Caco-2 (cell line): Measurements from ENCODE around the gene HTRA2. TPM values are rescaled to one million over a fixed set of nuclear protein-coding genes. Genes with fewer than 3 reads are reported as not detected.

Experiments used
- BruUV-seq: library from RNA; stranded (reverse); fragments of 400-500 nt; replicated peaks from 2 replicates; lab custom pipeline; 2021; lab: Mats Ljungman, UMichigan
- CTCF ChIA-PET: fragments of 300-600 bp; sonication (Branson Sonifier 250); formaldehyde crosslinking; loops from one replicate; lab custom pipeline; 2022; ENCODE audit warnings: antibody characterized with exemption; lab: Charles Lee
- POLR2A ChIA-PET: fragments of 300-600 bp; sonication (Branson Sonifier 250); formaldehyde crosslinking; loops from one replicate; lab custom pipeline; 2022; ENCODE audit warnings: antibody characterized with exemption; lab: Charles Lee
- DNase-seq, 2 experiments: peaks; one replicate each; pipeline versions ENCODE4 v3.0.0 to v3.0.0-alpha.2; 2020 to 2022
- H3K27me3 ChIP-seq: replicated peaks from 2 replicates; pipeline ENCODE4 v1.6.0; 2011; ENCODE audit warnings: low read length; ENCODE audit not compliant: control insufficient read depth, insufficient read depth
- H3K36me3 ChIP-seq: 2 replicates; pipeline ENCODE4 v1.5.1; 2011; ENCODE audit warnings: low read length; ENCODE audit not compliant: control insufficient read depth, insufficient read depth
- H3K4me1 ChIP-seq: fragments of 250-450 bp; sonication (Bioruptor Pico); 2 replicates; pipeline ENCODE4 v1.5.1; 2020; ENCODE audit warnings: mild to moderate bottlenecking
- H3K4me3 ChIP-seq: 2 replicates; pipeline ENCODE4 v1.5.1; 2011; ENCODE audit warnings: low read depth, mild to moderate bottlenecking, control low read depth, low read length
- H3K9me3 ChIP-seq: fragments of 250-450 bp; sonication (Bioruptor Pico); 2 replicates; pipeline ENCODE4 v1.5.1; 2020; ENCODE audit warnings: mild to moderate bottlenecking, moderate library complexity
- H3K27ac Mint-ChIP-seq: one replicate; pipeline ENCODE4 v1.8.0; 2022; ENCODE audit warnings: mixed read lengths; ENCODE audit not compliant: unreplicated experiment
- H3K27me3 Mint-ChIP-seq: one replicate; pipeline ENCODE4 v1.8.0; 2022; ENCODE audit warnings: mixed read lengths; ENCODE audit not compliant: insufficient read depth, unreplicated experiment
- H3K36me3 Mint-ChIP-seq: one replicate; pipeline ENCODE4 v1.8.0; 2022; ENCODE audit warnings: mild to moderate bottlenecking, mixed read lengths; ENCODE audit not compliant: insufficient read depth, unreplicated experiment
- H3K4me1 Mint-ChIP-seq: one replicate; pipeline ENCODE4 v1.8.0; 2022; ENCODE audit warnings: low read depth, mixed read lengths; ENCODE audit not compliant: unreplicated experiment
- H3K4me3 Mint-ChIP-seq: one replicate; pipeline ENCODE4 v1.8.0; 2022; ENCODE audit warnings: mild to moderate bottlenecking, moderate library complexity, mixed read lengths; ENCODE audit not compliant: unreplicated experiment
- H3K9me3 Mint-ChIP-seq: one replicate; pipeline ENCODE4 v1.8.0; 2022; ENCODE audit warnings: mixed read lengths; ENCODE audit not compliant: unreplicated experiment
- intact Hi-C: fragments of 100-400 bp; cut with micrococcal nuclease; formaldehyde crosslinking; loops from one replicate; pipeline ENCODE4 v1.10.0; 2022; ENCODE audit not compliant: unreplicated experiment
- total RNA-seq: library from RNA; stranded (reverse); gene quantifications from 2 replicates; pipeline ENCODE4 v1.2.3, GENCODE V29; 2022
- TF ChIP-seq, protein P1 (sequence below), 2 experiments: fragments of 200-600 bp in 1 of 2; IDR thresholded peaks; 1 replicate in 1 of 2; 2 replicates in 1 of 2; pipeline versions ENCODE4 v1.5.1 to v1.8.0; 2011 to 2022; ENCODE audit warnings: antibody characterized with exemption in 1 of 2, control low read depth in 1 of 2, inconsistent platforms in 1 of 2, low read depth in 1 of 2, low read length in 1 of 2, mild to moderate bottlenecking in 1 of 2, moderate library complexity in 1 of 2; ENCODE audit not compliant: insufficient read depth in 1 of 2, severe bottlenecking in 1 of 2, unreplicated experiment in 1 of 2

The HTRA2 gene
- total RNA-seq, 1 experiment from 2014 or later: 27.3 TPM

DNA sequence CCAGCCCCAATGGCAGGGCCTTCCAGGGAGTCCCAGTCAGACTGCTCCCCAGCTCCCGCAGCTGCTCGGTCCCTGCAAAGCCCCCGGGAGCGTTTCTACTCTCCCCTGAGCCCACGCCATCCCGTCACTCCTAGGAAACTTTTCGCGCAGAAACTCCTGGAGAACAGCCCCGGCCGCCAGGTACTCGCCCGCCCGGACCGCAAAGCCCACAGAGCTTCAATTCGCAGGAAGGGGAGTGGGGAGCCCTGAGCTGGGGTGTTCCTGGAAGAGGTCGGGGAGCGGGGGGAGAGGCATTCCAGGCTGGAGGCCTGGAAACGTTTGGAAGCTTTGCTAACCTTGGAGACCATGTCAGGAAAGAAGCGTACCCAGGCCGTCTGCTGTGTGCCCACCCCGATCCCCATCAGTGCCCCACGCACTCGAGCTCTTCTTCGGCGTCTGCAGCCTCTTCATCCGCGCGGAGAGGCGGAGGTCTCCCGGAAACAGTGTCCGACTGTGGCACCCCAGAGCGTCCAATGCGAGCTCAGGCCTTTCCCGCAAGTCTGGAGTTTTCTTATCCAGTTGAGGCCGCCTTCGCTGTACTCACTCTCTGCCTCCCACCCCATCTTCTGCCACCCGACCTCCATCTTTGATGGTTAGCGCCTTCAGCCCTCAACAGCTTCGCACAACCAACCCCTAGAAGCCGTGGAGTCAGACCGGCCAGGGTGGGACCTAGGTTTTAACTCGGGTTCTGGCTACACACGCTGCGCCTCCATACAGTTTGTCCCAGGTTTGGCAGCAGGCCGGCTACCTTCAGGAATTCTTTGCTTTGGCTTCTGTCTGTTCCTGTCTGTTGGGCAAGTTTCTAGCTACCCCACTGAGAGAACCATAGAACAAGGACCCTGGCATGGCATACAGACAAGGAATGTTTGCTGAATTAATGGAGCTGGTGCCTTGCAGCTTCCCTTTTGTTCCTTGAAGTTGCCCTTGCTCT lies 25.9 kb upstream of the HTRA2 start:
- TF ChIP-seq, protein P1, sequence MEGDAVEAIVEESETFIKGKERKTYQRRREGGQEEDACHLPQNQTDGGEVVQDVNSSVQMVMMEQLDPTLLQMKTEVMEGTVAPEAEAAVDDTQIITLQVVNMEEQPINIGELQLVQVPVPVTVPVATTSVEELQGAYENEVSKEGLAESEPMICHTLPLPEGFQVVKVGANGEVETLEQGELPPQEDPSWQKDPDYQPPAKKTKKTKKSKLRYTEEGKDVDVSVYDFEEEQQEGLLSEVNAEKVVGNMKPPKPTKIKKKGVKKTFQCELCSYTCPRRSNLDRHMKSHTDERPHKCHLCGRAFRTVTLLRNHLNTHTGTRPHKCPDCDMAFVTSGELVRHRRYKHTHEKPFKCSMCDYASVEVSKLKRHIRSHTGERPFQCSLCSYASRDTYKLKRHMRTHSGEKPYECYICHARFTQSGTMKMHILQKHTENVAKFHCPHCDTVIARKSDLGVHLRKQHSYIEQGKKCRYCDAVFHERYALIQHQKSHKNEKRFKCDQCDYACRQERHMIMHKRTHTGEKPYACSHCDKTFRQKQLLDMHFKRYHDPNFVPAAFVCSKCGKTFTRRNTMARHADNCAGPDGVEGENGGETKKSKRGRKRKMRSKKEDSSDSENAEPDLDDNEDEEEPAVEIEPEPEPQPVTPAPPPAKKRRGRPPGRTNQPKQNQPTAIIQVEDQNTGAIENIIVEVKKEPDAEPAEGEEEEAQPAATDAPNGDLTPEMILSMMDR (IDR thresholded peaks at IDR 0.05; ENCODE audit: insufficient read depth in 1 of 2, low read depth in 1 of 2, low read length in 1 of 2, severe bottlenecking in 1 of 2, unreplicated experiment in 1 of 2): no peak
- CTCF ChIA-PET: interaction anchor here (0.5 to 2.9 kb wide), 9 partner anchors 11 to 46 kb away, joined by 3 to 9 read pairs (median 3); partner anchors contain the start of genes CCDC142, MRPL53, TLX2 and TTC31
- H3K4me1 ChIP-seq: peaks cover 51% of the 10 kb centered on the region
- peaks cover 53% of the 10 kb centered on the region for H3K36me3 Mint-ChIP-seq
- H3K27me3 ChIP-seq: no peaks in the 10 kb centered on the region
- no TSS peak for BruUV-seq
- POLR2A ChIA-PET: interaction anchor here (0.9 to 5.2 kb wide), 4 partner anchors 15 to 63 kb away, joined by 3 to 17 read pairs (median 4); partner anchors contain the start of genes AUP1 and HTRA2
- H3K9me3 ChIP-seq: no peaks in the 10 kb centered on the region
- H3K27ac Mint-ChIP-seq: peak overlapping the region; percentile 87
- H3K4me3 ChIP-seq: peak overlapping the region; percentile 75
- no peak for DNase-seq
- H3K4me3 Mint-ChIP-seq: peak overlapping the region; percentile 94
- no peaks in the 10 kb centered on the region for H3K9me3 Mint-ChIP-seq
- H3K4me1 Mint-ChIP-seq: peaks cover 41% of the 10 kb centered on the region
- no peaks in the 10 kb centered on the region for H3K27me3 Mint-ChIP-seq
- intact Hi-C loops: loop anchor here (1.0 kb wide), 2 partner anchors 20 to 84 kb away; partner anchors contain the start of gene TTC31
- 0 out of 2 replicates have a peak, but pooled peaks cover 2% of the 10 kb centered on the region for H3K36me3 ChIP-seq

DNA sequence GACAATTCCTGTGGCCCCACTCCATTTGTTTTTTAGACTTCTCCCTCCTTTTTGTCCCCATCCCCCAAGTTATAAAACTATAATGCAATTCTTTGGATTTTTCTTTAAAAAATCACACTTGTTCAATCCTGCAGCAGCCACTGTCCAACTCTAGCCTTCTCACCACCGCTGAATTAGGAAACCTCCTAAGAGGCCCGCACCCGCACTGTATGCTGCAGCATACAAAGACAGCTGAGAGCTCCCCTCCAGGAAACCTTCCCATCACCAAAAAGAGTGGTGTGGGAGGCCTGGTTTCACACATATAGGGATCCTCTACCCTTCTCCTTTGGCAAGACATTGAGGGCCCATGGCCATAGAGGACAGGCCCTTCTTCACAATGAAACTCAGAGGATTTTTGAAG lies 25.1 kb upstream of the HTRA2 start:
- Histone ChIP-seq H3K4me1 (peaks cover 52% of the 10 kb centered on the region), H3K27me3 (no peaks in the 10 kb centered on the region), H3K4me3 (no peak overlapping the region), H3K36me3 (0 out of 2 replicates have a peak, but pooled peaks cover 2% of the 10 kb centered on the region), H3K9me3 (no peaks in the 10 kb centered on the region)
- BruUV-seq: TSS peak; percentile 25
- no peak for DNase-seq
- ChIA-PET POLR2A (interaction anchor here (0.9 to 1.2 kb wide), 2 partner anchors 25 to 64 kb away, joined by 3 to 4 read pairs; partner anchors contain the start of genes AUP1 and HTRA2), CTCF (interaction anchor here (1.0 to 1.8 kb wide), 3 partner anchors 10 to 24 kb away, joined by 3 to 6 read pairs (median 3); partner anchors contain the start of genes CCDC142, TLX2 and TTC31)
- intact Hi-C loops: no loop called here
- Mint-ChIP-seq H3K27ac (peak overlapping the region; percentile 87), H3K27me3 (no peaks in the 10 kb centered on the region), H3K36me3 (peaks cover 53% of the 10 kb centered on the region), H3K4me3 (peak overlapping the region; percentile 94), H3K9me3 (no peaks in the 10 kb centered on the region), H3K4me1 (peaks cover 41% of the 10 kb centered on the region)
- TF ChIP-seq, protein P1 (IDR thresholded peaks at IDR 0.05; ENCODE audit: insufficient read depth in 1 of 2, low read depth in 1 of 2, low read length in 1 of 2, severe bottlenecking in 1 of 2, unreplicated experiment in 1 of 2): no peak
